Activated naive CD4-positive, alpha-beta T cell treated with anti-CD3 and anti-CD28 coated beads, Interleukin-2, amount 10 ng/mL, durations not matched to agents 7 days and 5 days (primary cell): Measurements from ENCODE around the gene SLC26A3.

ENCODE experiments used
- CTCF ChIA-PET: fragments of 350-600 bp; sonication (Branson Sonifier 250); formaldehyde crosslinking; loops from one replicate; lab custom pipeline; 2021; ENCODE audit warnings: antibody characterized with exemption; lab: Charles Lee
- DNase-seq: peaks from one replicate; pipeline ENCODE4 v3.0.0-alpha.2; 2020
- H3K27ac Mint-ChIP-seq: one replicate; pipeline ENCODE4 v1.8.0; 2021; ENCODE audit warnings: mild to moderate bottlenecking, moderate library complexity, mixed read lengths
- H3K27me3 Mint-ChIP-seq: one replicate; pipeline ENCODE4 v1.8.0; 2021; ENCODE audit warnings: mild to moderate bottlenecking, mixed read lengths
- H3K36me3 Mint-ChIP-seq: one replicate; pipeline ENCODE4 v1.8.0; 2021; ENCODE audit warnings: mixed read lengths
- H3K4me1 Mint-ChIP-seq: one replicate; pipeline ENCODE4 v1.8.0; 2021; ENCODE audit warnings: mixed read lengths
- H3K4me3 Mint-ChIP-seq: one replicate; pipeline ENCODE4 v1.8.0; 2021; ENCODE audit warnings: mild to moderate bottlenecking, moderate library complexity, mixed read lengths
- H3K9me3 Mint-ChIP-seq: one replicate; pipeline ENCODE4 v1.8.0; 2021; ENCODE audit warnings: mixed read lengths

SLC26A3 gene

DNA sequence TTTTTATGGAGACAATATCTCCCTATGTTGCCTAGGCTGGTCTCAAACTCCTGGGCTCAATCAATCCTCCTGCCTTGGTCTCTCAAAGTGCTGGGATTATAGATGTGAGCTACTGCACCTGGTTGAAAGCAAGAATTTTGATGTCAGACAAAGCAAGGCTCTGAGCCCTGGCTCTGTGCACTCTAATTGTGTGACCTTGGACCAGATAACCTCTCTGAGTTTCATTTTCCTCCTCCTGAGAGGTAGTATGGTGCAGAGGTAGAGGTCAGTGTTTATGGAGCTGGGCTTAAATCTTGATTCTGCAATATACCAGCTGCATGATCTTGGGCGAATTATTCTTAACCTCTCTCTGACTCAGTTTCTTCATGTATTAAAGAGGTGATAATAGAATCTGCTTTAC lies 31.4 kb upstream of the SLC26A3 start:
- Mint-ChIP-seq H3K27ac (no peak overlapping the region), H3K36me3 (no peaks in the 10 kb centered on the region), H3K27me3 (peaks cover 13% of the 10 kb centered on the region), H3K4me3 (no peak overlapping the region), H3K4me1 (no peaks in the 10 kb centered on the region), H3K9me3 (no peaks in the 10 kb centered on the region)
- DNase-seq = no peak
- CTCF ChIA-PET = no interaction called here

DNA sequence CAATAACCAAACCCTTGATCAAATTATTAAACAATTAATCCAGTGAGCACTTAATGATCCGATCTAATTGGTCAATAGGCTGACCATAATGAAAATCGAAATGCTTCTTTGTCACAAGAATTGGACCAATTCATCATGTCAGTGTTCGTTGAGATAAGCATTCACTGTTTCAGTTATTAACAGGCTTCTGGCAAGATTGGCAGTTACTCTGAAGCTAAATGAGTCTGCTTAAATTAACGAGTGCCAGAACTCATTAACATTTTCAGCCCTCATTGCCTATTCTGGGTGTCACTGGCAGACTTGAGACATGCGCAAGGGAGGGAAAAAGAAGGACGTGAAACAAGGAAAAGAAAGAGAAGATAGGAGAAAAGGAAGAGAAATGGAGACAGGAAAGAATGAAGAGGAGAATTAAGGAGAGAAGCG lies 30.7 kb upstream of the SLC26A3 start:
- Mint-ChIP-seq H3K36me3 (no peaks in the 10 kb centered on the region), H3K9me3 (no peaks in the 10 kb centered on the region), H3K27me3 (peaks cover 13% of the 10 kb centered on the region), H3K4me1 (no peaks in the 10 kb centered on the region), H3K4me3 (no peak overlapping the region), H3K27ac (no peak overlapping the region)
- DNase-seq = no peak
- CTCF ChIA-PET = no interaction called here

DNA sequence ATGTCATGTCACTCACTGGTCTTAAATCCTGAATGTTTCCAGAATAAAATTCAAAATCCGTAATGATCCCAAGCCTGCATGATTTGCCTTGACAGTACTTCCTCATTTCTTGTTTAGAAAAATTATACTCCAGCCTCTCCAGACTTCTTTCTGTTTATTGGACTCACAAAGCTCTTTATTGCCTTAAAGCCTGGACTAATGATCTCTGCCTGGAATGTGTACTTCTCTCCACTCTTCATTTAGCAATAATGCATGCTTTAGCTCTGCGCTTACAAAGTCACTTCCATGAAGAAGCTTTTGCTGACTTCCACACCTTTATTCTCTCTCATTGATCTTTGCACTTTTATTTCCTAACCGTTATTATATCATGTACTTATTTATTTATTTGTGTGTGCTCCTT lies 27.4 kb upstream of the SLC26A3 start:
- Mint-ChIP-seq H3K4me3 (no peak overlapping the region), H3K27ac (no peak overlapping the region), H3K9me3 (no peaks in the 10 kb centered on the region), H3K27me3 (peaks cover 12% of the 10 kb centered on the region), H3K36me3 (no peaks in the 10 kb centered on the region), H3K4me1 (no peaks in the 10 kb centered on the region)
- no peak for DNase-seq
- CTCF ChIA-PET = no interaction called here

DNA sequence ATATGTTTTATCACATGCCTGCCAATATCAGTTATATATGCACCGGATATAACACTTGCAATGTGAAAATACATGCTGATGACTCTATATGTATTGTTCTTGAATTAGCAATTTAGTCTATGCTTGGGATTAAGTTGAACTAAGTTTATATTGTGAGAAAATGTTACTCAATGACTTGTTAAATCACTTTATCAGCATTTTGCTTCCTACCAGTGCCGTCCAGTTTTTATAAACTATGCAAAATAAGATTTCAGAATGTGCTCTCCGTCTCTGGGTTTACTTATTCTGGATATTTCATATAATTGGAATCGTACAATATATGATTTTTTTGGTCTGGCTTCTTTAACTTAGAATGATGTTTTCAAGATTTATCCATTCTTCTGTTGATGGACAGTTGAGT lies 25.5 kb upstream of the SLC26A3 start:
- H3K9me3 Mint-ChIP-seq = no peaks in the 10 kb centered on the region
- no peak for DNase-seq
- H3K27ac Mint-ChIP-seq = no peak overlapping the region
- no peaks in the 10 kb centered on the region for H3K4me1 Mint-ChIP-seq
- no peaks in the 10 kb centered on the region for H3K36me3 Mint-ChIP-seq
- H3K4me3 Mint-ChIP-seq = no peak overlapping the region
- H3K27me3 Mint-ChIP-seq = peaks cover 8% of the 10 kb centered on the region
- CTCF ChIA-PET = no interaction called here

DNA sequence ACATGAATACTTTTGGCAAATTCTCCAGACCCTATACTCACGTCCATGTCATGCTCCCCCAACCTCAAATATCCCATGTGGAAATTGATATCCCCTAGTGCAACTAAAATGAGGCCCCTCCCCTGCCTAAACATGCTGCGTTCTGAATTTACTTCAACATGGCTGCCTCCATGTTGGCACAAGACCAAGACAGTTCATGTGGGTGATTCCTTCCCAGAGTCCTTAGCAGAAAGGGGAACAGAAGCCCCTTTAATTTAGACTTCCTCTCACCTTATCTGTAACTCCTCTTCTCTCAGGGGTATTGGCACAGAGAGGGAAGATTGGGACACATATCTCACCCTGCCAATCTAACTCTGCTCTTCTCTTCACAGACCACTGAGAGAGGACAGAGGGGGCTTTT lies 24.5 kb upstream of the SLC26A3 start:
- no peak overlapping the region for H3K27ac Mint-ChIP-seq
- no peaks in the 10 kb centered on the region for H3K4me1 Mint-ChIP-seq
- no peak overlapping the region for H3K4me3 Mint-ChIP-seq
- no peak for DNase-seq
- H3K9me3 Mint-ChIP-seq = no peaks in the 10 kb centered on the region
- CTCF ChIA-PET = no interaction called here
- H3K27me3 Mint-ChIP-seq = peaks cover 8% of the 10 kb centered on the region
- no peaks in the 10 kb centered on the region for H3K36me3 Mint-ChIP-seq

DNA sequence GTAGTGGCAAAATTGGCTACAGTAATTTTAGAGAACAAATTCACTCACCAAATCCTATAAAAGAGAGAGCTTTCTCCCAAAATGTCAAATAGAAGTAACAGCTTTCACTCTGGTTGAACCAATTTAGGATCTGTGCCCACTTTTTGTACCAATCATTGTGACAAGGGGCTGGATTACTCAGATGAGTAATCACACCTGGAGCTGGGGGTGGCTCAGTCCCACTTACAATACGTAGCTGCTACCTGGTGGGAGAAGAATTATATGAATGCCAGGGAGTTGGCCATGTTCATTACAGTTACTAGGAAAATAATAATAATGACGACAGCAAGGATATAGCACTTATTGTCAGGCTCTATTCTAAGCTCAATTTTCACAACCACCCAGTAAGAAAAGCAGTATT lies 23.4 kb upstream of the SLC26A3 start:
- peaks cover 8% of the 10 kb centered on the region for H3K27me3 Mint-ChIP-seq
- H3K9me3 Mint-ChIP-seq = no peaks in the 10 kb centered on the region
- H3K36me3 Mint-ChIP-seq = no peaks in the 10 kb centered on the region
- H3K4me1 Mint-ChIP-seq = no peaks in the 10 kb centered on the region
- CTCF ChIA-PET = interaction anchor here (1.2 kb wide), 1 partner anchor 12 kb away, joined by 3 read pairs; no protein-coding TSS in a partner anchor
- no peak for DNase-seq
- no peak overlapping the region for H3K4me3 Mint-ChIP-seq
- no peak overlapping the region for H3K27ac Mint-ChIP-seq

DNA sequence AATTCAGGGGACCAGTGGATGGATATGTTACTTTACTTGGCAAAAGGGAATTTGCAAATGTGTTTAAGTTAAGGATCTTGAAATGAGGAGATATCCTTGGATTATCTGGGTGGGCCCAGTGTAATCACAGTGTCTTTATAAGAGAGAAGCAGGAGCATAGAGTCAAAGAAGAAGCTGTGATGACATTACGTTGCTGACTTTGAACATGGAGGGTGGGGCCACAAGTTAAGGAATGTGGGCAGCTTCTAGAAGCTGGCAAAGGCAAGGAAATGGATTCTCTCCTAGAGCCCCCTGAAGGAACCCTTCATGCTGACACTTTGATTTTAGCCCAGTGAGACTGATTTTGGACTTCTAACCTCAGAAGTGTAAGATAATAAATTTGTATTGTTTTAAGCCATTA lies 21.8 kb upstream of the SLC26A3 start:
- DNase-seq = no peak
- Mint-ChIP-seq H3K27ac (no peak overlapping the region), H3K27me3 (peaks cover 8% of the 10 kb centered on the region), H3K4me1 (no peaks in the 10 kb centered on the region), H3K9me3 (no peaks in the 10 kb centered on the region), H3K4me3 (no peak overlapping the region), H3K36me3 (no peaks in the 10 kb centered on the region)
- CTCF ChIA-PET = no interaction called here

DNA sequence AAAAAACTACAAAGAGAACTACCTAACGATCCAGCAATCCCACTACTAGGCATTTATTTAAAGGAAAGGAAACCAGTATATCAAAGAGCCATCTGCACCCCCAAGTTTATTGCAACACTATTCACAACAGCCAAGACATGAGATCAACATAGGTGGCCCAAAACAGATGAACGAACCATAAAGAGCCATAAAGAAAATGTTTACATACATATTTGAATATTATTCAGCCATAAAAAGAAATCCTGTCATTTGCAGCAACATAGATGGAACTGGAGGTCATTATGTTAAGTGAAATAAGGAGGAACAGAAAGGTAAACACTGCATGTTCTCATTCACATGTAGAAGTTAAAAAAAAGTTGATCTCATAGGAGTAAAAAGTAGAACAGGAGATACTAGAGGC lies 15.6 kb upstream of the SLC26A3 start:
- CTCF ChIA-PET = no interaction called here
- H3K9me3 Mint-ChIP-seq = no peaks in the 10 kb centered on the region
- no peaks in the 10 kb centered on the region for H3K27me3 Mint-ChIP-seq

DNA sequence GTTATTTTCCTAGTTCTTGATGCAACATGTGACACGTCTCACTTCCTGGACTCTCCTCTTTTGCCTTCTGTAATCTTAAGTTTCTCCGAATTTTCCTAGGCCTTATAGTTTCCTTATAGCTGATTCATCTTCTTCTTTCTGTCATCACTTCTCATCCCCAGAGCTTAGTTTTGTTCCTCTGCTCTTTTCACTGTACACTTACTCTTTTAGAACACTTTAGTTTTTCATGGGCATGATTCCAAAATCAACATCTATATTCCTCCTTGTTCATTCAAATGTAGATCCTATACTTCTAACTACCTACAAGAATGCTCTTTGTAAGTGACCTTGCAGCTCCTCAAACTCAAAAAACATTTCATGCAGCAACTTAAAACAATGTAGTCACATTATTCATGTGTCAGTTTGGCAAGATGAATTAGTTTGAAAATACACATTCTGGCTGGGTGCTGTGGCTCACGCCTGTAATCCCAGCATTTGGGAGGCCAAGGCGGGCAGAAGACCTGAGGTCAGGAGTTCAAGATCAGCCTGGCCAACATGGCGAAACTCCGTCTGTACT lies 13.1 kb upstream of the SLC26A3 start:
- Mint-ChIP-seq H3K4me3 (no peak overlapping the region), H3K27ac (no peak overlapping the region), H3K36me3 (no peaks in the 10 kb centered on the region), H3K27me3 (no peaks in the 10 kb centered on the region), H3K4me1 (peaks cover 8% of the 10 kb centered on the region), H3K9me3 (no peaks in the 10 kb centered on the region)
- CTCF ChIA-PET = no interaction called here
- DNase-seq = no peak

More for the DNA sequence above, 15.6 kb upstream of the SLC26A3 start:
- peaks cover 8% of the 10 kb centered on the region for H3K4me1 Mint-ChIP-seq
- DNase-seq = no peak
- no peaks in the 10 kb centered on the region for H3K36me3 Mint-ChIP-seq
- H3K27ac Mint-ChIP-seq = no peak overlapping the region
- no peak overlapping the region for H3K4me3 Mint-ChIP-seq

DNA sequence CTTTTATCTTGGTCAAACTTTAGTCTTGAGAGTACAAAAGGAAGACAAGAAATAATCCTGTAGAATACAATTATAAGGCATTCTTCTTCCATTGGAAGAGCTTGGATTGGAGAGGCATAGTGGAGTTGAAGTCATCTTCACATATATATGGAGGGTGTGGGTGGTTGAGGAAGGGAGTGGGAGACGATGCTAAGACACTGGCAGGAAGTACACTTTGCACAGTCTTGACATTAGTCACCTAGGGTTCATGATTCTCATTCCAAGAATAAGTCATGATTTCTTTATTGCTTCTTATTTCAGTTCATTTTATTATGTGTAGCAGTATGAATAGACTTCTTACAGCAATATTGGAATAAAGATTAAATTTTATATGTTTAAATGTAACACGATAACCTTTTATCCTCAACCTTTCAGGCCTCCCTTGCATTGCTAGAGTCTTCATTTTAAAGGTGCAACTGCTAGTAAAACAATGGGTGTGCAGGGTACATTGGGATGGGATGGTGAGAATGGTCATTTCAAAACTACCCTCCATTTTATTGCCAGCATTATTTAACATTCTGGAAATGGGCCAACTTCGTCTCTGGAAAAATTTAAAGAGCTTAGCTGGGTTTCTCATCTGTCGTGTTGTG lies 12.3 kb upstream of the SLC26A3 start:
- no peak overlapping the region for H3K27ac Mint-ChIP-seq
- H3K9me3 Mint-ChIP-seq = no peaks in the 10 kb centered on the region
- no peaks in the 10 kb centered on the region for H3K27me3 Mint-ChIP-seq
- peaks cover 8% of the 10 kb centered on the region for H3K4me1 Mint-ChIP-seq
- no peak for DNase-seq
- CTCF ChIA-PET = no interaction called here
- no peaks in the 10 kb centered on the region for H3K36me3 Mint-ChIP-seq
- H3K4me3 Mint-ChIP-seq = no peak overlapping the region

DNA sequence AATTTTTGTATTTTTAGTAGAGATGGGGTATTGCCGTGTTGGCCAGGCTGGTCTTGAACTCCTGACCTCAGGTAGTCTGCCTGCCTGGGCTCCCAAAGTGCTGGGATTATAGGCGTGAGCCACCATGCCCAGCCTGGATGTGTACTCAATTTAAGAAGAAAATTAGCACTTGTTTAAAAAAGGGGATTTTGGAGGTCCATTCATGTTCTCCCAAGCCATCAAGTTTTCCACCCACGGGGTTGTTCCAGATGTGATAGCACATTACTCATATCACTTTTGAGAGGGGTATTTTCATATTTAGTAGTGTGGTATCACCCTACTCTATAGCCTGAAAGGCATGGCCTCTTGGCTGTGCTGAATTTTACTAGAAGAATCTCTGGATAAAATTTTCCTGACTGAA lies 10.5 kb upstream of the SLC26A3 start:
- no peaks in the 10 kb centered on the region for H3K9me3 Mint-ChIP-seq
- H3K36me3 Mint-ChIP-seq = no peaks in the 10 kb centered on the region
- no peaks in the 10 kb centered on the region for H3K27me3 Mint-ChIP-seq
- CTCF ChIA-PET = no interaction called here
- no peak overlapping the region for H3K4me3 Mint-ChIP-seq
- DNase-seq = no peak
- peaks cover 8% of the 10 kb centered on the region for H3K4me1 Mint-ChIP-seq
- H3K27ac Mint-ChIP-seq = no peak overlapping the region

DNA sequence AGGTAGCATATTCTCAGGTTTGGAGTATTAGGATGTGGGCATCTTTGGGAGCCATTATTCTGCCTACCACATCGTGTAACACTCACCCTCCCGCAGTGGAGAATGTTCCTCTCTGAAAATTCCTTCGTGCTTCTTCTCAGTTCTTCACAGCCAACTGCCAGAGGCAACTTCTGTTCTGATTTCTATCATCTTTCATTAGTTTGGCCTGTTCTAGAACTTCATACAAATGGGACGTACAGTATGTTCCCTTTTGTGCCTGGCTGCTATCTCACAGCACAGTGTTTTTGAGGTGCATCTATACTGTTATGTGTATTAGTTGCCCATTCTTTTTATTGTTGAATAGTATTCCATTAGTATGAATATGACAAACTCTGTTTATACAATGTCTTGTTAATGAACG lies 8.9 kb upstream of the SLC26A3 start:
- no peaks in the 10 kb centered on the region for H3K36me3 Mint-ChIP-seq
- H3K27me3 Mint-ChIP-seq = no peaks in the 10 kb centered on the region
- peaks cover 8% of the 10 kb centered on the region for H3K4me1 Mint-ChIP-seq
- CTCF ChIA-PET = no interaction called here
- no peak overlapping the region for H3K27ac Mint-ChIP-seq
- no peak overlapping the region for H3K4me3 Mint-ChIP-seq
- no peak for DNase-seq
- no peaks in the 10 kb centered on the region for H3K9me3 Mint-ChIP-seq

DNA sequence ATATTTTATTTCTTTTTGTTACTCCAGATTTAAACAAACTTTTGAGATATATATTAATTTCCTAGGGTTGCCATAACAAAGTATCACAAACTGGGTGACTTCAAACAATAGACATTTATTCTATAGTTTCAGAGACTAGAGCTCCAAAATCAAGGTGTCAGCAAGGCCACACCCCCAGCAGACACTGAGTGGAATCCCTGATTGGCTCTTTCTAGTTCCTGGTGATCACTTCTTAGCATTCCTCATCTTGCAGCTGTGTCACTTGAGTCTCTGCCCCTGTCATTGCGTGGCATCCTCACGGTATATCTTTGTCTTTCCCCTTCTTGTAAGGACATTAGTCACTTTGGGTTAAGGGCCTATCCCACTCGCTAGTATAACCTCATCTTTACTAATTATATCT lies 7.6 kb upstream of the SLC26A3 start:
- CTCF ChIA-PET = no interaction called here
- Mint-ChIP-seq H3K4me1 (peaks cover 5% of the 10 kb centered on the region), H3K9me3 (no peaks in the 10 kb centered on the region), H3K27ac (no peak overlapping the region), H3K4me3 (no peak overlapping the region), H3K27me3 (no peaks in the 10 kb centered on the region), H3K36me3 (no peaks in the 10 kb centered on the region)
- DNase-seq = no peak

DNA sequence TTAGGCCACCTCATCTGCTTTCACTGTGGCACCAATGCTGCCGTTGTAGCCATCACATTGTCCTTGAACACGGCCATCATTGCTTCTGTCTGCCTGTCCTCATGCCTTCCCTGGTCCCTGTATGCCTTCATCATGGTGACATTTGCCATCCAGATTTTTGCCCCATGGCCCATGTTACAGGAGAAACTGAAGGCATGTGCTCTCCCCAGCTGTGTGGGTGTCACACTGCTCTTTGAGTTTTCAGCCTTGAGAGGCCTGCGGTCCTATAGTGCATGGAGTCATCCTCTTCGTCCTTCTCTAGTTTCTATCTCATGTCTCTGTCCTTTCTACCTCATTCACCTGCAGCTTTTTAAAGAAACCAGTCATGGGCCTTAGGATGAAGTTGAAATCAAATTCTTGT lies 6.2 kb upstream of the SLC26A3 start:
- no peak overlapping the region for H3K4me3 Mint-ChIP-seq
- no peaks in the 10 kb centered on the region for H3K36me3 Mint-ChIP-seq
- no peak overlapping the region for H3K27ac Mint-ChIP-seq
- no peaks in the 10 kb centered on the region for H3K4me1 Mint-ChIP-seq
- CTCF ChIA-PET = no interaction called here
- no peaks in the 10 kb centered on the region for H3K9me3 Mint-ChIP-seq
- no peak for DNase-seq
- H3K27me3 Mint-ChIP-seq = peaks cover 4% of the 10 kb centered on the region

DNA sequence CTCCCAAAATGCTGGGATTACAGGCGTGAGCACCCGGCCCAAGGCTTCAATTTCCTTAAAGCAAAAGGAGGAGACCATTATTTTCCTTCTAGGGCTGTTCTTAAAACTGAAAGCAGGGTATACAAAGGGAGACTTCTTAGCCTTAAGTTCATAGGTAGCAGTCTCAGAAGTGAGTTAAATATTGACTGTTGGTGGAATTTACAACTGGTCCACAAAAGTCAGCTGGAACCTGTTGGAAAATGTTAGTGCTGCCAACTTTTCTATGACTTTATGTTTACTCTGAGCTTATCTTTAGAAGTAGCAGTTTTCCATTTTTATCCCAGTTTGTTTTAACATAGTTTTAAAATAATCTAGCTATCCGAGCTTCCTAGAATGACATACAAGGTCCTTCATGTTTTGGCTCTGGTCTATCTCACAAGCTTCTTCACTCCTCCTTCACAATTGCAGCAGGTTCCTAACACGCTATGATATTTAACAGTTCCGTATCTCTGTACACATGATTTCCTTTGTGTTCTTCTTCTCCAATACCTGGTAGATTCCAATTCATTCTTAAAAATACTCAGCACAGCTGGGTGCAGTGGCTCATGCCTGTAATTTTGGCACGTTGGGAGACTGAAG lies 3.3 kb downstream of the SLC26A3 start:
- Mint-ChIP-seq H3K4me1 (no peaks in the 10 kb centered on the region), H3K27ac (no peak overlapping the region), H3K4me3 (no peak overlapping the region), H3K9me3 (no peaks in the 10 kb centered on the region), H3K27me3 (peaks cover 35% of the 10 kb centered on the region), H3K36me3 (no peaks in the 10 kb centered on the region)
- no peak for DNase-seq
- CTCF ChIA-PET = interaction anchor here (0.6 to 1.5 kb wide), 2 partner anchors 15 to 228 kb away, joined by 3 to 5 read pairs; no protein-coding TSS in a partner anchor
